Breast epithelium (tissue), 3 donors: ENCODE measurements around the gene GMIP.

Source experiments
- POLR2A ChIP-seq: fragments of 450-650 bp; IDR thresholded peaks from one replicate; pipeline ENCODE4 v1.6.1; 2016; ENCODE audit warnings: antibody characterized with exemption, mild to moderate bottlenecking, moderate library complexity
- POLR2AphosphoS5 ChIP-seq, 3 donors: sonication (generic); formaldehyde crosslinking; IDR thresholded peaks; one replicate each; pipeline ENCODE4 v1.6.1; 2017; ENCODE audit warnings: antibody characterized with exemption in 3 of 3

- no peak for TF ChIP-seq POLR2A
- TF ChIP-seq POLR2AphosphoS5 (IDR thresholded peaks at IDR 0.05) = no peak
Measured at GRCh38 chr19:19656451-19657396, 13.3 kb upstream of the GMIP start.
